Tibial nerve (tissue), 4 donors: Measurements from ENCODE around the gene CAPN14.

Experiments used
- EP300 ChIP-seq, 2 donors: sonication (generic); formaldehyde crosslinking; IDR thresholded peaks; one replicate each; pipeline ENCODE4 v1.6.1; 2017; ENCODE audit warnings: antibody characterized with exemption in 2 of 2, mild to moderate bottlenecking in 1 of 2
- POLR2A ChIP-seq, 2 donors: fragments of 450-650 bp; IDR thresholded peaks; one replicate each; pipeline ENCODE4 v1.6.1; 2017; ENCODE audit warnings: antibody characterized with exemption in 2 of 2, mild to moderate bottlenecking in 2 of 2, moderate library complexity in 2 of 2
- TF ChIP-seq, protein P1 (sequence below), 5 experiments: fragments of 200-600 bp in 3 of 5; fragments of 450-650 bp in 2 of 5; sonication (generic) in 3 of 5; IDR thresholded peaks; one replicate each; pipeline ENCODE4 v1.5.1; 2016 to 2019; ENCODE audit warnings: antibody characterized with exemption in 5 of 5, mild to moderate bottlenecking in 3 of 5, moderate library complexity in 2 of 5

DNA sequence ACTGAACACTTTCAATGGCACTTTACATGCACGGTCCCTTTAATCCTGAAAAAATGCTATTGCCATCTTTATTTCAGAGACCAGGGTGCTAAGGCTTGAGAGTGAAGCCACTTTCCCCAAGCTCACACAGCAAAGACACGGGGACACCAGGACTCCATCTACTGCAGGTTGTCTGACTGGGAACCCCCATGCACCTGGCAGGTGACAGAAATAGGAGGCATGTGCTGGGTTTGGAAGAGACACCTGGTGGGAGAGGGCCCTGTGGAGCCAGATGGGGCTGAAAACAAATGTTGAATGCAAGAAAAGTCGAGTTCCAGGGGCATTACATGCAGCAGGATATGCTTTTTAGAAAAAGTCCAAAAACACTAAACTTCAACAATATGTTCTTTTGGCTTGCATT is 11.4 kb upstream of the CAPN14 start:
- TF ChIP-seq, protein P1, sequence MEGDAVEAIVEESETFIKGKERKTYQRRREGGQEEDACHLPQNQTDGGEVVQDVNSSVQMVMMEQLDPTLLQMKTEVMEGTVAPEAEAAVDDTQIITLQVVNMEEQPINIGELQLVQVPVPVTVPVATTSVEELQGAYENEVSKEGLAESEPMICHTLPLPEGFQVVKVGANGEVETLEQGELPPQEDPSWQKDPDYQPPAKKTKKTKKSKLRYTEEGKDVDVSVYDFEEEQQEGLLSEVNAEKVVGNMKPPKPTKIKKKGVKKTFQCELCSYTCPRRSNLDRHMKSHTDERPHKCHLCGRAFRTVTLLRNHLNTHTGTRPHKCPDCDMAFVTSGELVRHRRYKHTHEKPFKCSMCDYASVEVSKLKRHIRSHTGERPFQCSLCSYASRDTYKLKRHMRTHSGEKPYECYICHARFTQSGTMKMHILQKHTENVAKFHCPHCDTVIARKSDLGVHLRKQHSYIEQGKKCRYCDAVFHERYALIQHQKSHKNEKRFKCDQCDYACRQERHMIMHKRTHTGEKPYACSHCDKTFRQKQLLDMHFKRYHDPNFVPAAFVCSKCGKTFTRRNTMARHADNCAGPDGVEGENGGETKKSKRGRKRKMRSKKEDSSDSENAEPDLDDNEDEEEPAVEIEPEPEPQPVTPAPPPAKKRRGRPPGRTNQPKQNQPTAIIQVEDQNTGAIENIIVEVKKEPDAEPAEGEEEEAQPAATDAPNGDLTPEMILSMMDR (IDR thresholded peaks at IDR 0.05) = no peak
- TF ChIP-seq EP300 (IDR thresholded peaks at IDR 0.05) = no peak
- no peak for TF ChIP-seq POLR2A (IDR thresholded peaks at IDR 0.05)
